Breast epithelium (tissue), 3 donors: ENCODE measurements around the gene FIZ1.

Experiments
- CTCF ChIP-seq, 3 donors: fragments of 450-650 bp; IDR thresholded peaks; one replicate each; pipeline ENCODE4 v1.5.1; 2016 to 2017; ENCODE audit warnings: antibody characterized with exemption in 3 of 3, mild to moderate bottlenecking in 3 of 3, moderate library complexity in 3 of 3
- POLR2A ChIP-seq: fragments of 450-650 bp; IDR thresholded peaks from one replicate; pipeline ENCODE4 v1.6.1; 2016; ENCODE audit warnings: antibody characterized with exemption, mild to moderate bottlenecking, moderate library complexity
- POLR2AphosphoS5 ChIP-seq, 3 donors: sonication (generic); formaldehyde crosslinking; IDR thresholded peaks; one replicate each; pipeline ENCODE4 v1.6.1; 2017; ENCODE audit warnings: antibody characterized with exemption in 3 of 3

GRCh38 chr19:55599842-55600661 is 735 bp upstream of the FIZ1 start, which contains the start of gene ZNF524:
- peak in 1 of 3 donors; percentile 29 for TF ChIP-seq CTCF (IDR thresholded peaks at IDR 0.05)
- TF ChIP-seq POLR2A: no peak
- peak; percentile 55 to 71 (median 57) for TF ChIP-seq POLR2AphosphoS5 (IDR thresholded peaks at IDR 0.05)
